GM12878 (cell line): Measurements from ENCODE around the gene CCSER1. TPM values are rescaled to one million over a fixed set of nuclear protein-coding genes. Genes with fewer than 3 reads are reported as not detected.

Experiments used
- ATAC-seq: fragments of 200-7000 bp; cut with Tn5 transposase; 3 replicates; pipeline ENCODE4 v1.9.1; 2020; ENCODE audit warnings: mild to moderate bottlenecking, moderate library complexity
- BruUV-seq: library from RNA; stranded (reverse); fragments of 400-500 nt; replicated peaks from 2 replicates; lab custom pipeline; 2021; lab: Mats Ljungman, UMichigan
- CTCF ChIA-PET: fragments of 300-600 bp; sonication (Branson Sonifier 250); formaldehyde crosslinking; extraction: SDS; loops from one replicate; lab custom pipeline; 2021; ENCODE audit warnings: inconsistent platforms; lab: Yijun Ruan, JAX
- POLR2A ChIA-PET: fragments of 350-600 bp; formaldehyde crosslinking; extraction: SDS; loops from one replicate; lab custom pipeline; 2021; ENCODE audit warnings: inconsistent platforms; lab: Charles Lee
- RAD21 ChIA-PET: fragments of 300-600 bp; sonication (Branson Sonifier 250); formaldehyde crosslinking; loops from one replicate; lab custom pipeline; 2023; ENCODE audit warnings: antibody characterized with exemption; ENCODE audit not compliant: unreplicated experiment; lab: Charles Lee
- SMC1A ChIA-PET: fragments of 300-600 bp; sonication (Branson Sonifier 250); formaldehyde crosslinking; loops from one replicate; lab custom pipeline; 2023; ENCODE audit not compliant: unreplicated experiment, uncharacterized antibody; lab: Charles Lee
- DNase-seq: peaks from one replicate; pipeline ENCODE4 v3.0.0-alpha.2; 2011; ENCODE audit warnings: low read depth, low spot score
- FAIRE-seq: peaks from 3 replicates; lab custom pipeline; 2011; peaks lifted over from hg19 to GRCh38; lab: Jason Lieb, UNC
- H2AFZ ChIP-seq: 2 replicates; pipeline ENCODE4 v1.6.0; 2011; ENCODE audit warnings: low read depth, low read length, control low read depth; ENCODE audit not compliant: control insufficient read depth
- H3K27ac ChIP-seq: 2 replicates; pipeline ENCODE4 v1.5.1; 2011; ENCODE audit warnings: control low read depth; ENCODE audit not compliant: control insufficient read depth, insufficient read depth
- H3K27me3 ChIP-seq, 2 experiments: replicated peaks in 1 of 2; 2 replicates each; pipeline versions ENCODE4 v1.6.0 to v1.6.1; 2011; ENCODE audit warnings: low read length in 1 of 2; ENCODE audit not compliant: control insufficient read depth in 2 of 2, insufficient read depth in 2 of 2
- H3K36me3 ChIP-seq, 2 experiments: 2 replicates each; pipeline ENCODE4 v1.5.1; 2011; ENCODE audit warnings: low read length in 1 of 2; ENCODE audit not compliant: control insufficient read depth in 2 of 2, insufficient read depth in 2 of 2
- H3K4me1 ChIP-seq: 2 replicates; pipeline ENCODE4 v1.6.1; 2011; ENCODE audit warnings: mild to moderate bottlenecking, low read length, moderate library complexity, mixed read lengths; ENCODE audit not compliant: control insufficient read depth, insufficient read depth
- H3K4me2 ChIP-seq: 2 replicates; pipeline ENCODE4 v1.6.0; 2011; ENCODE audit warnings: control low read depth; ENCODE audit not compliant: control insufficient read depth, insufficient read depth
- H3K4me3 ChIP-seq: fragments of 200-600 bp; sonication (generic); 2 replicates; pipeline ENCODE4 v1.5.1; 2016
- H3K79me2 ChIP-seq: 2 replicates; pipeline ENCODE4 v1.6.0; 2011; ENCODE audit warnings: low read length; ENCODE audit not compliant: control insufficient read depth, insufficient read depth
- H3K9ac ChIP-seq: 2 replicates; pipeline ENCODE4 v1.8.0; 2011; ENCODE audit warnings: low read length, control low read depth, mixed read lengths; ENCODE audit not compliant: control insufficient read depth, insufficient read depth
- H3K9me3 ChIP-seq: replicated peaks from 3 replicates; pipeline ENCODE4 v1.5.1; 2011; ENCODE audit warnings: mild to moderate bottlenecking, low read length; ENCODE audit not compliant: control insufficient read depth, insufficient read depth
- H4K20me1 ChIP-seq: 2 replicates; pipeline ENCODE4 v1.6.0; 2011; ENCODE audit not compliant: control insufficient read depth, insufficient read depth
- CBX3 ChIP-seq: fragments of 200-600 bp; sonication (generic); IDR thresholded peaks from 2 replicates; pipeline ENCODE4 v1.6.1; 2016; ENCODE audit warnings: low read depth, borderline replicate concordance
- CEBPB ChIP-seq, 2 experiments: fragments of 150-350 bp in 1 of 2; IDR thresholded peaks; 2 replicates each; pipeline ENCODE4 v1.6.1; 2012 to 2014; ENCODE audit warnings: low read depth in 2 of 2, low read length in 2 of 2, borderline replicate concordance in 1 of 2, inconsistent platforms in 1 of 2
- DPF2 ChIP-seq: fragments of 450-650 bp; IDR thresholded peaks from 2 replicates; pipeline ENCODE4 v1.6.1; 2017; ENCODE audit warnings: mild to moderate bottlenecking
- GABPA ChIP-seq: IDR thresholded peaks from 2 replicates; pipeline ENCODE4 v1.6.1; 2014; ENCODE audit warnings: antibody characterized with exemption, low read depth, mild to moderate bottlenecking, inconsistent platforms
- GATAD2B ChIP-seq: fragments of 450-650 bp; conservative IDR thresholded peaks from 2 replicates; pipeline ENCODE4 v1.6.1; 2017; ENCODE audit warnings: low read depth, mild to moderate bottlenecking, moderate library complexity
- KLF5 ChIP-seq: fragments of 450-650 bp; IDR thresholded peaks from 2 replicates; pipeline ENCODE4 v1.6.1; 2014; ENCODE audit warnings: mild to moderate bottlenecking; ENCODE audit not compliant: partially characterized antibody
- RCOR1 ChIP-seq: conservative IDR thresholded peaks from 2 replicates; pipeline ENCODE4 v1.6.1; 2012; ENCODE audit warnings: low read depth, low read length, improper control_type of control experiment
- SREBF2 ChIP-seq: IDR thresholded peaks from 2 replicates; pipeline ENCODE4 v1.6.1; 2012; ENCODE audit warnings: mild to moderate bottlenecking, low read length
- TCF7 ChIP-seq: IDR thresholded peaks from 2 replicates; pipeline ENCODE4 v1.6.1; 2014; ENCODE audit warnings: antibody characterized with exemption, borderline replicate concordance
- ZNF592 ChIP-seq: fragments of 450-650 bp; IDR thresholded peaks from 2 replicates; pipeline ENCODE4 v1.6.1; 2017; ENCODE audit warnings: mild to moderate bottlenecking, moderate library complexity
- WGBS: methylation state at CpG from one replicate; pipeline ENCODE4 v1.1.6; 2016; ENCODE audit warnings: low lambda C conversion rate; ENCODE audit not compliant: insufficient replicate concordance, insufficient coverage; ENCODE audit errors: missing lambda C conversion rate; 5-methylcytosine and 5-hydroxymethylcytosine counted together
- in situ Hi-C: fragments of 300-500 bp; cut with MboI; formaldehyde crosslinking; loops from 9 replicates; pipeline ENCODE4 v1.14.3; 2018; ENCODE audit warnings: mixed read lengths
- intact Hi-C: fragments of 100-400 bp; cut with micrococcal nuclease; formaldehyde crosslinking; loops from one replicate; pipeline ENCODE4 v1.14.2; 2022; ENCODE audit not compliant: unreplicated experiment
- polyA plus RNA-seq, 11 experiments: library from polyadenylated mRNA; depleted of rRNA in 4 of 11; unstranded in 6 of 11; stranded (reverse) in 5 of 11; fragments of >200 nt; fragmentation: Nextera tagmentation in 4 of 11; fragmentation: Illumina TruSeq in 1 of 11; extraction: Ambion mirVana in 4 of 11; extraction: Trizol in 1 of 11; gene quantifications; 1 replicate in 1 of 11; 2 replicates in 10 of 11; pipeline versions ENCODE4 v1.2.1 to v1.2.3, GENCODE V29; 2011 to 2016; ENCODE audit warnings: inconsistent platforms in 2 of 11, missing spikeins in 2 of 11, low read depth in 1 of 11
- total RNA-seq, 4 experiments: library from RNA; depleted of rRNA in 3 of 4; stranded (reverse); fragments of >200 nt in 3 of 4; fragmentation: Illumina TruSeq in 1 of 4; extraction: Trizol in 1 of 4; gene quantifications; 2 replicates each; pipeline versions ENCODE4 v1.2.1 to v1.2.3, GENCODE V29; 2013 to 2021
- TF ChIP-seq, protein P1 (sequence below): fragments of 450-650 bp; formaldehyde crosslinking; IDR thresholded peaks from 2 replicates; pipeline ENCODE4 v1.4.0; 2020; ENCODE audit warnings: mild to moderate bottlenecking, moderate library complexity

CCSER1 gene
- total and polyA plus RNA-seq, 10 of the 15 experiments (the other 5 are each of a cell fraction or from before 2014, with no cell fraction given), result 0.22 to 2.7 (median 1.0) TPM

DNA sequence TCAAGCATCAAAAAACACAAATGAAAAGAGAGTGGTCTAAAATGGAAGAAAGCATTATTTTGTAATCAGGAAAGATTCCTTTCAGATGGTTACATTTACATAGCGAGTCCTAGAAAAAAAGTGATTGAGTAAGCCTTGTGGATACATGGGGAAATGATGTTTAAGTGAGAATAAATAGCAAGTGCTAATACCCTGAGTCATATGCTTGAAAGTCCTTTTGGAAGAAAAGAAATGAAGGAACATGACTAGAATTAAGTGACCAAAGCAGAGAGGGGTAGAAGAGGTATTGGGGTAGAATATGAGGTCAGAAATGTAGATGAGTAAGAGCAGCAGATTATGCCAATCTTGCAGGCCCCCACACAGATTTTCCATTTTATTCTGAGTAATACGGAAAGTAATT is 1361.8 kb downstream of the CCSER1 start:
- intact Hi-C loops, result no loop called here
- CTCF ChIA-PET, result no interaction called here
- Histone ChIP-seq H3K9ac (no peak overlapping the region), H3K27me3 (no peaks in the 10 kb centered on the region), H2AFZ (no peak overlapping the region), H3K36me3 (no peaks in the 10 kb centered on the region), H3K4me2 (no peak overlapping the region), H3K9me3 (no peaks in the 10 kb centered on the region), H3K4me3 (no peak overlapping the region), H3K27ac (no peak overlapping the region), H3K79me2 (no peaks in the 10 kb centered on the region), H4K20me1 (no peaks in the 10 kb centered on the region), H3K4me1 (no peaks in the 10 kb centered on the region)
- TF ChIP-seq ZNF592 (no peak), KLF5 (no peak), TCF7 (no peak), GABPA (no peak), RCOR1 (no peak), GATAD2B (no peak), CEBPB (IDR thresholded peaks at IDR 0.05; ENCODE audit: borderline replicate concordance in 1 of 2, low read depth in 2 of 2, low read length in 2 of 2) (no peak), CBX3 (no peak), DPF2 (no peak), SREBF2 (no peak)
- TF ChIP-seq, protein P1, sequence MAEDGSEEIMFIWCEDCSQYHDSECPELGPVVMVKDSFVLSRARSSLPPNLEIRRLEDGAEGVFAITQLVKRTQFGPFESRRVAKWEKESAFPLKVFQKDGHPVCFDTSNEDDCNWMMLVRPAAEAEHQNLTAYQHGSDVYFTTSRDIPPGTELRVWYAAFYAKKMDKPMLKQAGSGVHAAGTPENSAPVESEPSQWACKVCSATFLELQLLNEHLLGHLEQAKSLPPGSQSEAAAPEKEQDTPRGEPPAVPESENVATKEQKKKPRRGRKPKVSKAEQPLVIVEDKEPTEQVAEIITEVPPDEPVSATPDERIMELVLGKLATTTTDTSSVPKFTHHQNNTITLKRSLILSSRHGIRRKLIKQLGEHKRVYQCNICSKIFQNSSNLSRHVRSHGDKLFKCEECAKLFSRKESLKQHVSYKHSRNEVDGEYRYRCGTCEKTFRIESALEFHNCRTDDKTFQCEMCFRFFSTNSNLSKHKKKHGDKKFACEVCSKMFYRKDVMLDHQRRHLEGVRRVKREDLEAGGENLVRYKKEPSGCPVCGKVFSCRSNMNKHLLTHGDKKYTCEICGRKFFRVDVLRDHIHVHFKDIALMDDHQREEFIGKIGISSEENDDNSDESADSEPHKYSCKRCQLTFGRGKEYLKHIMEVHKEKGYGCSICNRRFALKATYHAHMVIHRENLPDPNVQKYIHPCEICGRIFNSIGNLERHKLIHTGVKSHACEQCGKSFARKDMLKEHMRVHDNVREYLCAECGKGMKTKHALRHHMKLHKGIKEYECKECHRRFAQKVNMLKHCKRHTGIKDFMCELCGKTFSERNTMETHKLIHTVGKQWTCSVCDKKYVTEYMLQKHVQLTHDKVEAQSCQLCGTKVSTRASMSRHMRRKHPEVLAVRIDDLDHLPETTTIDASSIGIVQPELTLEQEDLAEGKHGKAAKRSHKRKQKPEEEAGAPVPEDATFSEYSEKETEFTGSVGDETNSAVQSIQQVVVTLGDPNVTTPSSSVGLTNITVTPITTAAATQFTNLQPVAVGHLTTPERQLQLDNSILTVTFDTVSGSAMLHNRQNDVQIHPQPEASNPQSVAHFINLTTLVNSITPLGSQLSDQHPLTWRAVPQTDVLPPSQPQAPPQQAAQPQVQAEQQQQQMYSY (CRISPR knock-in tag), result no peak
- in situ Hi-C loops, result no loop called here
- FAIRE-seq (no peak), DNase-seq (no peak), ATAC-seq (no peak)
- SMC1A ChIA-PET, result no interaction called here
- WGBS, result 23% methylated on average over 2 of the region's 2 CpGs
- POLR2A ChIA-PET, result no interaction called here
- no TSS peak for BruUV-seq
- RAD21 ChIA-PET, result no interaction called here
